Renal pelvis (tissue), 4 donors: ENCODE data around the gene CTRB2. TPM values are rescaled to one million over a fixed set of nuclear protein-coding genes. Genes with fewer than 3 reads are reported as not detected.
"Not testable (repeated sequence)": the region's sequence is repeated elsewhere in the genome, so short reads cannot be mapped to it uniquely, and the experiment has no call there.

Source experiments
- DNase-seq: peaks from one replicate; pipeline ENCODE4 v3.0.0-alpha.2; 2013
- polyA plus RNA-seq, 3 donors: library from polyadenylated mRNA; unstranded; fragments of 120-200 nt; gene quantifications; one replicate each; pipeline ENCODE4 v1.2.1, GENCODE V29; 2013; ENCODE audit not compliant: insufficient read length in 3 of 3

The CTRB2 gene
- polyA plus RNA-seq, 3 donors = 0.07 to 0.10 TPM; not detected in 1

DNA sequence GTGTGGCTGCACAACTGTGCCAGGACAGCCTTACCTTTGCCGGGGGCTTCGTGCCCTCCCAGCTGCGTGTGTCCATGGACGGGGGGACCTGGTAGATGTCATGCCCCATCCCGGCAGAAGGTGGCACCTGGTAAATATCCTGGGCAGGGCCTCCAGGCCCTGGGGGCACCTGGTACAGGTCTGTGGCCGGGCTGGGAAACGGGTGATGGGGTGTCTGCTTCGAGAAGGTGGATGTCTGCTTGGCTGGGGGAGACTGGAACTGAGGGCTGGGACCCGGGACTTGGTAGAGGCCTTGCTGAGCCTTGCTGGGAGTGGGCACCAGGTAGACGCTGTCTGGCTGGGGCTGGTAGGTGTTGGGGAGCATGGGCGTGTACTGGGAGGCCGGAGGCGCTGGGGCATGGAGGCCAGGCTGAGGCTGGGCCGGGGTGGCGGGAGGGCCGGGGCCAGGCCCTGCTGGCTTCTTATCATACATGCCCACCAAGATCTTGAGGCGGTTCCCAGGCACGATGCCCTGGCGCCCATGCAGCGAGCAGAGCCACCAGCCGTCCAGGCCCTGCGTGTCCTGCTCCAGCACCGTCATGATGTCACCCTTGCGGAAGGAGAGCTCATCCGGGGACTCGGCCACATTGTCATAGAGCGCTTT lies 35.6 kb upstream of the CTRB2 start:
- not testable (repeated sequence) for DNase-seq

DNA sequence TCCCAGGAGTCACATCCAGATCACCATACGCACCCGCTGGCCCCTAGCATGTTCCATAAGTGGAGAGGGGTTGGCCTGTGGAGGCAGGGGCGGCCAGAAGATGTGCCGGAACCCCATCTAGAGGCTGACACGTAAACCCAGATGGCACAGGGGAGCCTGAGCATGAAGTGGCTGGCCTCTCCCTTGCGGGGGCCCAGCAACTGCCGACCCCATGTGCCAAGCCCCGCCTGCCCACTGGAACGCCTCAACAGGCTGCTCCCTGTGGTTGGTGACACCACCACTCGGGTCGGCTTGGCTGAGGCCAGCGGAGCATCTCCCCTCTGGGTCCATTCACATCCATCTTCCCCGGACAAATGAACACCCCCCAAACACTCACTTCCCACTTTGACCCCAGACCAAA lies 35.0 kb upstream of the CTRB2 start:
- DNase-seq = no peak

- DNase-seq = no peak
These were observed 34.5 kb upstream of the CTRB2 start for GRCh38 chr16:75241412-75241811.

DNA sequence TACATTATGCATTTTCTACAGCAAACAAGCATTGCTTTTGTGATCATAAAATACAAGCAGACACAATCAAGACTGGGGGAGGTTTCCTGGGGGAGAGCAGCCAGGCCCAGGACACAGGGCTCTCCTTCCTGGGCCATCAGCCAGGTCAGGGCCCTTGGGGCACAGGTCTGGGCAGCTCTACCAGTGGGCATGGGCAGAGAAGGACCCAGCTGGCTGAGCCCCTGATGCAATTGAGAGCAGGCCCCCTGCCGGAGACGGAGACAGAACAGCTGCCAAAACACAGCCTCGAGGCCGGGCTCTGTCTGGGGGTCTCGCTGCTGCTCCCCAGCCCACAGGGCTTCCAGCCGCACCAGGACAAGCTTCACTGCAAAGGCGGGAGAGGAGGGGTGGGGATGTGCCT lies 33.7 kb upstream of the CTRB2 start:
- DNase-seq = not testable (repeated sequence)

DNA sequence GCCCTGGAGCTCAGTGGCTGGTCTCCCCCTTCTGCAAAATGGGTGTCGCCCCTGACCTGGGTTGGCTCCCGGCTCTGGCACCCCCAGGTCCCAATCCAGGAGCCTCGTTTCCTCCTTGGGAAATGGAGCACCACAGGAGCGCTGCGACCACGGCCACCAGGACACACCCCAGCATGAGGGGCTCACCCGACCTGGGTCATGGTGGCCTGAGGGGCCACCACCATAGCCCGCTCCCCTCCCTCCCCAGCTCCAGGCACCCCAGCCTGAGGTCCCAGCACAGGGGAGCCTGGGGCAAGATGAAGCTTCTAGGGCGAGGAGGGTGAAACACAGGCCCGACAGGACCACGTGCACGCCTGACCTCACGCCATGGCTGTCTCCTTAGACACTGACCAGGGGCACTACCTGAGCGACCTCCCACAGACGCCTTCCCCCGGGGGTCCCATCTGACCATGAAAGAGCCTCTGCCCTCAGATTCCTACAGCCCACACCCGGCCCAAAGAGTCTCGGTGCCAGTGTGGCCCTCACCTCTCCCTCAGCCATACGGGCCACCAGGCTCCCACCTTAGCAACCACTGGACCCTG lies 32.7 kb upstream of the CTRB2 start:
- no peak for DNase-seq

DNA sequence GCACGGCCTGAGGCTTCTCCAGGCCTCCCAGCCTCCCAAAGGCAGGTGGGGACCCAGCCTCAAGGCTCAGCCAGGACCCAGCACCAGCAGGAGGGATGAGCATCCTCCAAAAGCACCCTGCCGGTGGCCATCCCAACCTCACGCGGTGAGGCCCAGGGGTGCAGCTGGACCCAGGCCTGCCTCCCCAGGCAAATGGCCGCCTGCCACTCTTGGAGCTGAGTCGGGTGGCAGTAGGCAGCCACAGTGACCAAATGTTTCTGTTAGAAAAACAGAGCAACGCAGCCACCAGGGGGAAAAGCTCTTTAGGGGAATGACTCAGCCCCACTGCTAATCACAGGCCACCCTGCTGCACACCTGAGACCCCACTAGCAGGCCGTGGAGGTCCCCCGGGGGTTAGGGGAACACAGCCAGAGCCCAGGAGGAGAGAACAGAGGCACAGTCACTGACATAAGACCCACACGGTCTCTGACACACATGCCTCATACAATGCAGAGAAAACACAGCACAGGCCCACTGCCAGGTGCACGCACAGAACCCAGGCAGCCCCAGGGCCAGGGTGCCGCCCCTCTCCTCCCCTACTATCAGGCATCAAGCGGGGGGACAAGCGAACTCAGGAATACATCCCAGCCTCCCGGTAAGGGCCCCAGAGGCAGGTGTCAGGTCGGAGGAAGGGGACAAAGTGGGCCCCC lies 32.0 kb upstream of the CTRB2 start:
- DNase-seq = no peak

- no peak for DNase-seq
These were observed 31.3 kb upstream of the CTRB2 start for GRCh38 chr16:75238132-75238852.

GRCh38 chr16:75237398-75238131 lies 30.6 kb upstream of the CTRB2 start:
- no peak for DNase-seq

- DNase-seq = no peak
These were observed 29.9 kb upstream of the CTRB2 start for GRCh38 chr16:75236736-75237397.

- DNase-seq = no peak
These were observed 29.3 kb upstream of the CTRB2 start for GRCh38 chr16:75236232-75236631.

- no peak for DNase-seq
These were observed 28.8 kb upstream of the CTRB2 start for GRCh38 chr16:75235721-75236193.

DNA sequence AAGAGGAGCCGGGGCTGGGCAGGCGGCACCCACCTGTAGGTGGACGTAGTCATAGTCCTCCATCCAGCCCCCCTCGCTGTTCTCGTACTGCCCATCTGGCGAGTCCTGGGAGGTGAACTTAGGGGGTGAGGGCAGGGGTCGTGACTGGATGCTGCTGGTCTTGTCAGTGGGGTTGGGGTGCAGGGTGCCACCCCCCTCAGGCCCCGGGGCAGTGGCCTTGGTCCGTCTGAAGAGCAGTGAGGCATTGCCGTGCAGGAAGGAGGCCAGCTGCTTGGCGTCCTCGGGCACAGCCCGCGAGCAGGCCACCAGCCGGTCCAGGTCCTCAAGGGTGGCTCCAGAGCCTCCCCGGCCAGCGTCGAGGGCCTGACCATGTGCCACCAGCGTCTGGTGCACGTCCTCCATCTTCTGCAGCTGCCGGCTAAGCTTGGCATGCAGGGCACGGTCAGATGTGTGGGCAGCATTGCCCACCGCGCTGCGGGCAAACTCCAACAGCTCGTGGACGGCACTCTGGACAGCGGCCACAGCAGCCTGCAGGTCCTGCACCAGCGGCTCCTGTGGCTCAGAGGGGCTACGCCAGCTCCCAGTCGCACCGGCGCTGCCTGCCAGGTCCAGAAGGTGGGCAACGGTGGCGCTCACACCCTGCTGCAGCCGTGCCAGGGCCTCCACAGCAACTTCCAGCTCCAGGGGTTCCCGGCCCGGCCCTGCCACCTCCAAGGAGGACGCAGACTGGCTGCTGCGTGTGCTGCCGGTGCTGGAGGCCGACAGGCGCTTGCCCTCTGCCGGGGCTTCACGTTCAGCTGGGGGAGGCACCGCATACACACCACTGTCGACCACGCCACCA lies 28.1 kb upstream of the CTRB2 start:
- no peak for DNase-seq

GRCh38 chr16:75233611-75233938 lies 26.6 kb upstream of the CTRB2 start:
- DNase-seq = no peak

DNA sequence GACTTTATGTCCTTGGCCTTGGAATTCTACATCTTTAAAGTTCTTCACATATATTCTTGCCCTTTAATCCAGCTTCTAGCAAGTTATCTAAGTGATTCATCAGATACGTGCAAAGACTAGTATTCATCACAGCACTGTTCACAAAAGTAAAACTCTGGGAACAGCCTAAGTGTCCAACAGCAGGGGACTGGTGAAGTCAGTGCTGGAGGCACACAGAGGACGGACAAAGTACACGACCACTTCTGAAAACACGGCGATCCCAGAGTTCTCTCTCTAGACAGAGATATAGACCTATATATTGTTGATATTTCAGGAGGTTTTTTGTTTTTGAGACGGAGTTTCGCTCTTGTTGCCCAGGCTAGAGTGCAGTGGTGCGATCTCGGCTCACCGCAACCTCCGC lies 24.6 kb upstream of the CTRB2 start:
- no peak for DNase-seq

- no peak for DNase-seq
These were observed 23.6 kb upstream of the CTRB2 start for GRCh38 chr16:75230471-75231110.

DNA sequence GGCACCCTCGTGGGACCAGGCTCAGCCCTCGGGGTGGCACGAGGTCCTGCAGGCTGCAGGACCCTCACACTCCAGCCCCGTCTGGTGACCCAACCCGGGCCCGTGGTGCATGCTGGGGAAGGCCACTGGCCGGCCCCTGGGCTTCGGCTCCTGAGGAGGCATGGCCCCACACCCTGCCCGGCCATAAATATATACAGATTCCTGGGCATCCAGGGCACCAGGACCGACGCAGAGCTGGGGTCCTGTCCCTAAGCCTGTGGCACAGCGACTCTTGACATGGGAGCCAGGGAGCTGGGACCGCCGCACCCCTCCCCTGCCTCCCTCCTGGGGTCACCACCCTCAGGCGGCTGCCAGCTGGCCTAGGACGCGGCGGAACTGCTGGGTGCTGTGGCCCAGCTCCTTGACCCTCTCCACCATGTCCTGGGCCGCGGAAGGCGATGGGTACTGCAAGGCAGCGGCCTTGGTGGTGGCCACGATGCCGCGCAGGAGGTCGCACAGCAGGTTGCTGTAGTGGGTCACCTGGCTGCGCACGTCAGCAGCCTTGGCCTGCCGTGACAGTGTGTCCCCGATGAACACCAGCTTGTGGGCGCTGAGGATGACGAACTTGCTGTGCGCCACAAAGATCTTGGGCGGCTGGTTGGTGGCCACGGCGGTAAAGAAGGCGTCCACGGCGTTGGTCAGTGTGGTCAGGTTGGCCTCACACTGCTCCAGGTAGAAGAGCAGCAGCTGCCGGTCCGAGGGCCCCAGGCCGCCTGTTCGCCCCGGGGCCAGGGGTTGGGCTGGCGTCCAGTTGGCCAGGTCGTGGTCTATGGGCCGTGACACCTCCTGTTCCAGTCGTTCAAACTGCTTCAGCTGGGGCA lies 22.4 kb upstream of the CTRB2 start:
- no peak for DNase-seq

DNA sequence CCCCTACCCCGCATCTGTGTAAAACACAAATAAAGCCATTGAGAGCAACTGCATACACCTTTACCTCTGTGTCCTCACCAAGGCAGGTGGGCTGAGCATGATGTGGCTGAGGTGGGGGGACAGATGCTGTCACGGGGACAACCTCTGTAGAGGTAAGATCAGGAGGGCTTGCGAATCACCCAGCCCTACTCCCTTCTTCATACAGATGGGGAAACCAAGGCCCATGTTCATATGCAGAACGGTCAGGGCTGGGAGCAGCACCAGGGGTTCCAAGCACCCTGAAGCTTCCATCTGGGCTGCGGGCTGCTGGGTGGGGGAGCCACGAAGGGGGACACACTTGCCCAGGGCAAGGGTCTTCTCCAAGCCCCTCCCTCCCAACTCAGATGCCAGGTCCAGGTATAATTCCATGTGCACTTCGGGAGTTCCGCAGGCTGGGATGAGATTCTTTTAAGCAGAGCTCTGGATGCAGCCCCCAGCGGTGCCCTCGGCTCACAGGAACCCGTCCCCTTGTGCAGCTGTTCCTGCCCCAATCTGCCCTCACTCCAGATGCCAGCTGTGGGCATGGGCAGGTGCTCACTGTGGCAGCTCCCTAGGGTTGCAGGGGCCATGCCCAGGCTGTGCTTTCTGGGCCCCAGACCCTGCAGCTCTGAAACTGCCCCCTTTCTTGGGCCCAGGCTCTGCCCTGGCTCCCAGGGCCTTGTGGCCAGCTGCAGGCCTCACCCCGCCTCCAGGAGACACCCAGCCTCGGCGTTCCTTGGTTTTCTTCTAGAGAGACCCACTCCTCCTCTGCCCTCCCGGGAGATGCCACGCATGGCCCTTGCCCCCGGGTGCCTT lies 21.4 kb upstream of the CTRB2 start:
- no peak for DNase-seq
